Stimulated activated CD8-positive, alpha-beta memory T cell treated with anti-CD3 and anti-CD28 coated beads, Interleukin-7, amount 100 ng/mL, for 48 hours (primary cell): ENCODE data around the gene LCE4A.
"Not testable (repeated sequence)": the region's sequence is repeated elsewhere in the genome, so short reads cannot be mapped to it uniquely, and the experiment has no call there.

Experiments used
- DNase-seq, 2 donors: peaks; one replicate each; pipeline ENCODE4 v3.0.0-alpha.2; 2020; ENCODE audit warnings: low read depth in 1 of 2; ENCODE audit errors: extremely low read depth in 1 of 2

Gene LCE4A, protein sequence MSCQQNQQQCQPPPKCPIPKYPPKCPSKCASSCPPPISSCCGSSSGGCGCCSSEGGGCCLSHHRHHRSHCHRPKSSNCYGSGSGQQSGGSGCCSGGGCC

DNA sequence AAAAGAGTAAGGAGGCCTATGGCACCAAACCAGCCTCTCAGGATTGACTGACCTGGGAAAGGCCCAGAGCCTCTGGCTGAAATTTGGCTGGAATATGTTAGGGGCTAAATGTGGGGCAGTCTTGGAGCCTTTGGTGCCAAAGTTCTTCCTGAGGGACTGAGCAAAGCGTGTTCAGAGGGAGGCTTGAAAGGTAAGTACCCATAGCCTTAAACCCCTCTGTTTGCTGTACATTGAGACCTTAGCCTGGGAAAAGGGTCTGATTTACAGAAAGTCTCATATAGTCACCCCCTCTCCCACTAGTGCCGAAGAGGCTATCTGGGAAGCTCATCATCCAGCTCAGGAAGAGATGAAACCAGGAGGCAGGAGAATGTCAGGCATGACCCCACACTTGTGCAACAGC lies at the start of gene LCE4A:
Gene LCE4A (plus strand): TSS at position 301 of the 400 bp plus-strand sequence. CDS start 916 bp downstream, outside the sequence.
- no peak for DNase-seq

DNA sequence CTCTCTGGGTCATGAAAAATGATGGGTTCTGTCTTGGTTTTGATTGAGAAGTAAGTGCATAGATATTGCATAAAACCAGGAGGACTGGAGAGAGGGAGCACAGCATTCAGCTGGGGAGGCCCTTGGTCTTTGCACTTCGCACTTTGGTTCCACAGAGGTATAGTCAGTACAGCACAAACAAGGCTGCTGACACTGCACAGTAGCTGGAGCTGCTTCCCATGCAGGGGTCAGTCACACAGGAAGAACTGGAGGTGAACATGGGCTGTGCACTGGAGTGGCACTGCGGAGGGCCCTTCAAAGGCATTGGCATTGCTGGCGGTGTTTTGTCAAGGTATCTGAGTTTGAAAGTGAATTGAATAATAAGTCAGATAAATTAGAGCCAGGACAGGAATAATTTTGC lies 49.3 kb upstream of the LCE4A start:
- DNase-seq, result no peak

DNA sequence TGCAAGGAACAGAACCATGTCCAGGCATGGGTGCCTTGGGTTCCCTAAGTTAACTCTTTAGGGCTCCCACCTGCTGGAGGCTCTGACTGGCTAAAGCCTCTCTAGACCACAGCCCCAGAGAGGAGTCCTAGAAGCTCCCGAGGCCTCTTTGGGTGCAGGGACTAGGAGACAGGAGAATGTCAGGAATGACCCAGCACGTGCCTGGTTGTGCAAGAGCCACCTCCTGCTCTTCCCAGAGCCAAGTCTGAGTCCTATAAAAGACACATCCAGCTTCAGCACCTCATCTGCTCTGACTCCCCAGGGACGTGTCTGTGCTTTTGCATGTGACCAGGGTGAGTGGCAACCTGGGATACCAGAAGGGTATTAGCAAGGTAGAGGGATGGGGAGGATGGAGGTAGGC lies 44.9 kb upstream of the LCE4A start, which contains the start of gene LCE2D:
Gene LCE2D (plus strand): TSS at position 283 of the 400 bp plus-strand sequence. CDS start 726 bp downstream, outside the sequence.
- no peak for DNase-seq

- not testable (repeated sequence) for DNase-seq
These were observed 41.8 kb upstream of the LCE4A start for GRCh38 chr1:152666171-152666570.

DNA sequence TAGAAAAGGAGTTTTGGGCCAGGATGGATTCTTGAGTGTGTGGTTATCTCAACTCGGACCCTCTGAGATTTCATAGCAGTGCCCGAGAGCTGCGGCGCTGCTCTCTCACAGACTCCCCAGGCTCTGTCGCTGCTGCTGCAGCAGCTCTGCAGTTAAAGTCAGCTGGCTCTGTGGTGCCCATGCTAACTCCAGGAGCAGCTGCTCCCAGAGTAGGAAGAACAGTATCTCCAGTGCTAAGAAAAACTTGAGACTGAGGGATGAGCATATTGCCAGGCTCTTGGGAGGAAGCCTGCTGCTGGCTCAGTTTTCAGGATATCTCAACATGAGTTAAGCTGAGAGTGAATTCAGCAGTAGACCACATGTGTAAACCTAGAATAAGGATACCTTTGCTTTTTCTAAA lies 40.3 kb upstream of the LCE4A start:
- DNase-seq, result no peak

- no peak for DNase-seq
These were observed 34.9 kb upstream of the LCE4A start for GRCh38 chr1:152673016-152673415.

DNA sequence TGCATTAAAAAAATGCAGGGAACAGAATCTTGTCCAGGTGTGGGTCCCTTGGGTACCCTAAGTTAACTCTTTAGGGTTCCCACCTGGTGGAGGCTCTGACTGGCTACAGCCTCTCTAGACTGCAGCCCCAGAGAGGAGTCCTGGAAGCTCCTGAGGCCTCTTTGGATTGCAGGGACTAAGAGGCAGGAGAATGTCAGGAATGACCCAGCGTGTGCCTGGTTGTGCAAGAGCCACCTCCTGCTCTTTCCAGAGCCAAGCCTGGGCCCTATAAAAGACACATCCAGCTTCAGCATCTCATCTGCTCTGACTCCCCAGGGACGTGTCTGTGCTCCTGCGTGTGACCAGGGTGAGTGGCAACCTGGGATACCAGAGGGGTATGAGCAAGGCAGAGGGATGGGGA lies 33.0 kb upstream of the LCE4A start, which contains the start of gene LCE2C:
Gene LCE2C (plus strand): TSS at position 297 of the 400 bp plus-strand sequence. CDS start 737 bp downstream, outside the sequence.
- not testable (repeated sequence) for DNase-seq

DNA sequence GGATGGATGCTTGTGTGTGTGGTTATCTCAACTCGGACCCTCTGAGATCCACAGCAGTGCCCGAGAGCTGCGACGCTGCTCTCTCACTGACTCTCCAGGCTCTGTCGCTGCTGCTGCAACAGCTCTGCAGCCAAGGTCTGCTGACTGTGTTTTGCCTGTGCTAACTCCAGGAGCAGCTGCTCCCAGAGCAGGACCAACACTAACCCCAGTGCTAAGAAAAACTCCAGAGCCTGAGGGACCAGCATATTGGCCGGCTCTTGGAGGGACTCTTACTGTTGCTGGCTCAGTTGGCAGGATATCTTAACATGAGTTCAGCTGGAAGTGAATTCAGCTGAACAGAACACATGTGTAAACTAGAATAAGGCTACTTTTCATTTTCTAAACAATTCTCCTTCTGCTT lies 28.5 kb upstream of the LCE4A start:
- DNase-seq, result no peak

DNA sequence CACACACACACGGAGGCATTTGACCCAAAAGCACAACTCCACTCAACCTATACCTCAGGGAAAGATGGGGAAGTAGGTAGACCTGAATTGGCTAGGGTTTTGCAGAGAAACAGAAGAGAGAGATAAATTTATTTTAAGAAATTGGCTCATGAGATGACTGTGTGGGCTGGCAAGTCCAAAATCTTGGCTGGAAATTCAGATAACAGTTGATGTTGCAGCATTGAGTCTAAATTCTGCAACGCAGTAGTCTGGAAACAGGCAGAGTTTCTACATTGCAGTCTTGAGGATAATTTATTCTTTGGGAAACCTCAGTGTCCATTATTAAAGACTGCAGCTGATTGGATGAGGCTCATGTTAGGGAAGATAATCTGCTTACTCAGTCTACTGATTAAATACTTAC lies 26.3 kb upstream of the LCE4A start:
- no peak for DNase-seq

GRCh38 chr1:152683846-152684245 lies 24.1 kb upstream of the LCE4A start:
- no peak for DNase-seq

- not testable (repeated sequence) for DNase-seq
These were observed 22.1 kb upstream of the LCE4A start, which contains the start of gene LCE2B for GRCh38 chr1:152685823-152686222. LCE2B (plus strand) TSS chr1:152686123; CDS start chr1:152686844, 721 bp downstream.

- no peak for DNase-seq
These were observed 10.0 kb upstream of the LCE4A start, which contains the start of gene LCE2A for GRCh38 chr1:152697701-152698600. LCE2A (plus strand) TSS chr1:152698345; CDS start chr1:152698902, 557 bp downstream.

DNA sequence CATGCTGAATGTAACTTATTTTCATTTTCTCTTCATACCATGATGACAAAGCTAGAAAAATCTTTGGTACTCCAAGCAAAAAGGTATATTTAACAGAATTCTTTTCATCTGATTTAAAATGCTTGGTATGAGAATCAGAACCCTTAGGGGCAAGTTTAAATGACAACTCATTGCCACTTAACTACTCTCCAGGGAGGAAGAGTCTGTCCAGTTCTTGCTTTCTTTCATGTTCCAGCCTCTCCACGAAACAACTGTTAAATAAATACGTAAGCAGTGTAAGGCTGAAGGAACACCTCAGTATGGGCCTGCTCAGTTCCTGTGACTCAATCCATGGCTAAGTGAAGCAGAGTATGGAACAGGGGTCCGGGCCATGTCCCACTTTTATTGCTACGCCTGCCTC lies 8.2 kb upstream of the LCE4A start:
- no peak for DNase-seq

- DNase-seq, result no peak
These were observed 10.3 kb downstream of the LCE4A start for GRCh38 chr1:152718238-152718637.

- DNase-seq, result no peak
These were observed 17.3 kb downstream of the LCE4A start for GRCh38 chr1:152725261-152725660.

- DNase-seq, result no peak
These were observed 21.0 kb downstream of the LCE4A start for GRCh38 chr1:152728986-152729385.

DNA sequence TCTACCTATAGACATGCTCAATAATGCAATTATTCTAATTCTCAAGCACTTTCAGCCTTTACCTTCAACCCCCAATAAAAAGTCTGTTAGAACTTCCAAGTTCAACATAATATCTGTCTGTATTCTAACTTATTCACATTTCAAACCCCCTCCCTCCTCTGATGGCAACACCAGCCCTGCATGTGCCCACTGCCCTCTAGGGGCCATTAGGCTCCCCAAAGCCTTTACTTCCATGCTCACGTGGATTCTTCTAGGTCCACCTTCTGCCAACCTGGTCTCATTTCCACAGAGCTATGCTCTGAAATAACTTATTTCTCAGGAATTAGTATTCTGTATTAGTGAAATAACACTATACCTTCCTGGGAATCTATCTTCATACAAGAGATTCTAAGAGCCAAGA lies 27.7 kb downstream of the LCE4A start:
- no peak for DNase-seq

- no peak for DNase-seq
These were observed 30.0 kb downstream of the LCE4A start for GRCh38 chr1:152737997-152738396.

- DNase-seq, result no peak
These were observed 31.9 kb downstream of the LCE4A start for GRCh38 chr1:152739841-152740240.

- DNase-seq, result no peak
These were observed 33.7 kb downstream of the LCE4A start for GRCh38 chr1:152741656-152742055.

- DNase-seq, result no peak
These were observed 35.6 kb downstream of the LCE4A start for GRCh38 chr1:152743371-152744145.
